NOMO-1 treated with DMSO at 0.1 percent for 48 hours (cell line): ENCODE results near the gene HCN4.
A peak's percentile ranks its signal among the peaks of the same experiment; 100 is the strongest.

Experiments used
- DNase-seq: peaks from one replicate; lab custom pipeline; 2025; ENCODE audit not compliant: unreplicated experiment; lab: John Stamatoyannopoulos, UW

HCN4 gene

GRCh38 chr15:73346735-73347312 lies 21.9 kb downstream of the HCN4 start:
- DNase-seq, result peak; percentile 48

- DNase-seq, result no peak
These were observed 23.1 kb downstream of the HCN4 start for GRCh38 chr15:73345658-73346057.

- no peak for DNase-seq
These were observed 24.7 kb downstream of the HCN4 start for GRCh38 chr15:73344056-73344455.

GRCh38 chr15:73341886-73342600 lies 26.7 kb downstream of the HCN4 start:
- no peak for DNase-seq

- no peak for DNase-seq
These were observed 28.1 kb downstream of the HCN4 start for GRCh38 chr15:73340502-73341192.

GRCh38 chr15:73338606-73339374 lies 30.0 kb downstream of the HCN4 start:
- no peak for DNase-seq

GRCh38 chr15:73338058-73338457 lies 30.7 kb downstream of the HCN4 start:
- no peak for DNase-seq

- DNase-seq, result no peak
These were observed 31.6 kb downstream of the HCN4 start for GRCh38 chr15:73337187-73337586.

GRCh38 chr15:73336756-73337155 lies 32.0 kb downstream of the HCN4 start:
- no peak for DNase-seq

GRCh38 chr15:73335471-73335870 lies 33.3 kb downstream of the HCN4 start:
- no peak for DNase-seq

- no peak for DNase-seq
These were observed 33.7 kb downstream of the HCN4 start for GRCh38 chr15:73335026-73335425.

- DNase-seq, result no peak
These were observed 34.7 kb downstream of the HCN4 start for GRCh38 chr15:73334086-73334485.

- no peak for DNase-seq
These were observed 35.8 kb downstream of the HCN4 start for GRCh38 chr15:73333001-73333400.

GRCh38 chr15:73331991-73332925 lies 36.5 kb downstream of the HCN4 start:
- no peak for DNase-seq

GRCh38 chr15:73331501-73331900 lies 37.3 kb downstream of the HCN4 start:
- DNase-seq, result no peak

GRCh38 chr15:73330206-73331051 lies 38.3 kb downstream of the HCN4 start:
- no peak for DNase-seq

- DNase-seq, result no peak
These were observed 39.1 kb downstream of the HCN4 start for GRCh38 chr15:73329501-73330200.

- no peak for DNase-seq
These were observed 39.8 kb downstream of the HCN4 start for GRCh38 chr15:73328981-73329380.
